Stimulated activated CD4-positive, alpha-beta T cell treated with anti-CD3 and anti-CD28 coated beads, Interleukin-4, amount 100 ng/mL, for 4 hours (primary cell): ENCODE results near the gene TEX261.
A peak's percentile ranks its signal among the peaks of the same experiment; 100 is the strongest.

Source experiments
- DNase-seq, 2 experiments: peaks; one replicate each; pipeline ENCODE4 v3.0.0-alpha.2; 2020

TEX261 gene

GRCh38 chr2:70956141-70956540 is 38.5 kb downstream of the TEX261 start:
- DNase-seq, result no peak

- DNase-seq, result no peak
Measured at GRCh38 chr2:70954886-70955285, 39.8 kb downstream of the TEX261 start.

GRCh38 chr2:70949086-70949485 is 45.6 kb downstream of the TEX261 start:
- no peak for DNase-seq

- peak; percentile 73 to 76 for DNase-seq
Measured at GRCh38 chr2:70948337-70949003, 46.2 kb downstream of the TEX261 start.

- DNase-seq, result no peak
Measured at GRCh38 chr2:70947556-70948184, 47.0 kb downstream of the TEX261 start.

GRCh38 chr2:70946832-70947442 is 47.7 kb downstream of the TEX261 start:
- DNase-seq, result peak; percentile 17 to 27

GRCh38 chr2:70944111-70944690 is 50.5 kb downstream of the TEX261 start:
- no peak for DNase-seq

- no peak for DNase-seq
Measured at GRCh38 chr2:70943205-70943871, 51.3 kb downstream of the TEX261 start.

GRCh38 chr2:70942396-70943204 is 52.1 kb downstream of the TEX261 start:
- no peak for DNase-seq

GRCh38 chr2:70941701-70942100 is 53.0 kb downstream of the TEX261 start:
- DNase-seq, result no peak

GRCh38 chr2:70941186-70941585 is 53.5 kb downstream of the TEX261 start:
- no peak for DNase-seq

GRCh38 chr2:70939839-70940580 is 54.7 kb downstream of the TEX261 start:
- no peak for DNase-seq

GRCh38 chr2:70939001-70939838 is 55.5 kb downstream of the TEX261 start:
- DNase-seq, result no peak

- DNase-seq, result no peak
Measured at GRCh38 chr2:70938586-70938950, 56.1 kb downstream of the TEX261 start.

GRCh38 chr2:70937866-70938585 is 56.6 kb downstream of the TEX261 start:
- DNase-seq, result no peak

GRCh38 chr2:70936979-70937811 is 57.5 kb downstream of the TEX261 start:
- no peak for DNase-seq

GRCh38 chr2:70936165-70936978 is 58.3 kb downstream of the TEX261 start:
- DNase-seq, result no peak
